NB4 (cell line): Measurements from ENCODE around the gene CLEC3B.
A peak's percentile ranks its signal among the peaks of the same experiment; 100 is the strongest.

Experiments used
- DNase-seq: peaks from one replicate; pipeline ENCODE4 v3.0.0; 2010; ENCODE audit warnings: low read depth
- H3K4me3 ChIP-seq: one replicate; pipeline ENCODE4 v1.5.1; 2011; ENCODE audit warnings: mild to moderate bottlenecking, low read depth, low read length, moderate library complexity
- MYC ChIP-seq: IDR thresholded peaks from 2 replicates; pipeline ENCODE4 v1.6.1; 2011; ENCODE audit warnings: low read depth, low read length
- POLR2A ChIP-seq: IDR thresholded peaks from 2 replicates; pipeline ENCODE4 v1.6.1; 2011; ENCODE audit warnings: mild to moderate bottlenecking; ENCODE audit not compliant: insufficient read length; ENCODE audit errors: extremely low read depth
- TF ChIP-seq, protein P1 (sequence below): IDR thresholded peaks from one replicate; pipeline ENCODE4 v1.5.1; 2012; ENCODE audit warnings: low read depth, low read length
- TF ChIP-seq, protein P2 (sequence below): IDR thresholded peaks from 2 replicates; pipeline ENCODE4 v1.6.1; 2011; ENCODE audit warnings: low read depth, low read length

Gene CLEC3B

DNA sequence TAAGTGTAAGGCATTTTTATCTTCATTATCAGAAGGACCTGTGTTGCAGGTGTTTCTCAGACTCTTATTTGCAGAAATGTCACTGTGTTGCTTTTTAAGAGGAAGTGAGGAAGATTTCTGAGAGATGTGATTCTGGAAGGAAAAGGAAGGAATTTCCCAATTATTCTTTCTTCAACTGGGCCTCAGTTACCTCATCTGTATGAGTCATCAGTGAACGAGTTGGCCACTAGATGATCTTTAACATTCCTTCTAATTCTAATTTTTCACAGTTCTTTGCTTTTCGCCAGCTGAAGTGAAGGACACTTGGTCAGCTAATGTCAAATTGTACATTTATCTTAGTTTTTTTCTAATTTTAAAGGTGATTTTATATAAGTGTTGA, 28.9 kb downstream of the CLEC3B start:
- TF ChIP-seq MYC (no peak), POLR2A (no peak)
- TF ChIP-seq, protein P1, sequence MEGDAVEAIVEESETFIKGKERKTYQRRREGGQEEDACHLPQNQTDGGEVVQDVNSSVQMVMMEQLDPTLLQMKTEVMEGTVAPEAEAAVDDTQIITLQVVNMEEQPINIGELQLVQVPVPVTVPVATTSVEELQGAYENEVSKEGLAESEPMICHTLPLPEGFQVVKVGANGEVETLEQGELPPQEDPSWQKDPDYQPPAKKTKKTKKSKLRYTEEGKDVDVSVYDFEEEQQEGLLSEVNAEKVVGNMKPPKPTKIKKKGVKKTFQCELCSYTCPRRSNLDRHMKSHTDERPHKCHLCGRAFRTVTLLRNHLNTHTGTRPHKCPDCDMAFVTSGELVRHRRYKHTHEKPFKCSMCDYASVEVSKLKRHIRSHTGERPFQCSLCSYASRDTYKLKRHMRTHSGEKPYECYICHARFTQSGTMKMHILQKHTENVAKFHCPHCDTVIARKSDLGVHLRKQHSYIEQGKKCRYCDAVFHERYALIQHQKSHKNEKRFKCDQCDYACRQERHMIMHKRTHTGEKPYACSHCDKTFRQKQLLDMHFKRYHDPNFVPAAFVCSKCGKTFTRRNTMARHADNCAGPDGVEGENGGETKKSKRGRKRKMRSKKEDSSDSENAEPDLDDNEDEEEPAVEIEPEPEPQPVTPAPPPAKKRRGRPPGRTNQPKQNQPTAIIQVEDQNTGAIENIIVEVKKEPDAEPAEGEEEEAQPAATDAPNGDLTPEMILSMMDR, result no peak
- TF ChIP-seq, protein P2, sequence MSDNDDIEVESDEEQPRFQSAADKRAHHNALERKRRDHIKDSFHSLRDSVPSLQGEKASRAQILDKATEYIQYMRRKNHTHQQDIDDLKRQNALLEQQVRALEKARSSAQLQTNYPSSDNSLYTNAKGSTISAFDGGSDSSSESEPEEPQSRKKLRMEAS, result no peak

DNA sequence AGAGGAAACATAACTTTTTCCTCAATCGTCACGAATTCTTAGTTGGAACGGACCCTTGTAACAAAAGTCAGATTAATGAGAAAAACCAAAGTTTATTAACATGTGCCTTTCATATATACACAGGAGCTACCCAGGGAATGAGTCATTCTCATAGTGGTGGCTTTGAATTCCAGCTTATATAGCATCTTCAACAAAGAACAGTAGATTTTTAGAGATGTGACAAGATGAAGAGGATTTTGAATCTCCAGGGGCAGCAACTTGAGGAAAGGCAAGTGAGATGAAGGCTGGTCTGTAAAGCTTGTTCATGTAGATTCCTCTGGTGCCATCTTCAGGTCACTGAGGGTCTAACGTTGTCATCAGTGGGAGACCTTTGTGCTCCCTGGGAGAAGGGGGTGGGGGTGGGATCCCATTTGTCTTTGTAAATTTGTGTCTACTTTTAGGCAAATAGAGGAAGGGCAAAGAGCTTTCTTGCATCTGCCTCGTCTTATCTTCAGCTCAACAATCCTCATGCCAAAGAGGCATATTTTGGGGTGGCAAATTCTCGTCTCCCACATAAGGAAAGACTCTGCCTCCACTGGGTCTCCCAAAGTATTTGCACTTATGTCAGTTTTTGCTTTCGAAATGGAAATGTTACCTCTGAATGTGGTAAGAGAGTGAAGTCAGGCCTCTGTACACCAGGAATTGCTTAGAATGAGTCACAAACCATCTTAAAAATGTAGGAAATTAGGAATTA, 29.5 kb downstream of the CLEC3B start:
- TF ChIP-seq, protein P1, result peak; percentile 35
- no peak for TF ChIP-seq MYC
- no peak overlapping the region for H3K4me3 ChIP-seq
- peak; percentile 80 for DNase-seq

More for the DNA sequence above, 28.9 kb downstream of the CLEC3B start:
- H3K4me3 ChIP-seq, result no peak overlapping the region
- peak; percentile 57 for DNase-seq

DNA sequence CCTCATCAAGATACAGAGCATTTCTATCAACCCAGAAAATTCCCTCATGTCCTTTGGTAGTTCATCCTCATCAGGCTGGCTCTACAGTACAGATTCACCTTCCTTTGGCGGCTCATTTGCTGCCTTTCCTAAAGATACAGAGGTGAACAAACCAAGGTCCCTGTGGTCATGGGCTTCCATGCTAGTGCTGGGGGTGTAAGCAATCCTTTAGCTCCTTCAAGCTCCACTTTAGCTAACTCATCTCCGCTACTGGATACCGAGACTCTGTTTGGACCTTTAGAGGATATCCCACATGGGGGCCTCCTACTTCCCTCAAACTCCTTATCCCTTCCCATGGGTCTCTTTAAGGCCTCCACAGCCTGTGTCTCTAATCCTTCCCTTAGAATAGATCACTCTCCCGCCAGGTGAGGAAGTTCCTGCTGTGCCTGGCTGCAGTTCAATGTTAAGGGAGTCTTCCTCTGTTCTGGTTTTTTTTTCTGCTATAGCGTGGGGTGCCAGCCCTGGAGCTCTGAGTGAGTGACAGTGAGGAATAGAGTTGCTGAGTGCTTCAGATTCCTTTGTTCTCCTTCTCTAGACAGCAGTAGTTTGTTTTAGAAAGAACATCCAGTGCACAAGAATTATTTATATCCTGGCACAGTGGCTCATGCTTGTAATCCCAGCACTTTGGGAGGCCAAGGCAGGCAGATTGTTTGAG, 30.7 kb downstream of the CLEC3B start:
- H3K4me3 ChIP-seq, result no peak overlapping the region
- no peak for DNase-seq
- TF ChIP-seq, protein P2, result no peak
- no peak for TF ChIP-seq POLR2A
- TF ChIP-seq MYC, result no peak
- TF ChIP-seq, protein P1, result no peak

DNA sequence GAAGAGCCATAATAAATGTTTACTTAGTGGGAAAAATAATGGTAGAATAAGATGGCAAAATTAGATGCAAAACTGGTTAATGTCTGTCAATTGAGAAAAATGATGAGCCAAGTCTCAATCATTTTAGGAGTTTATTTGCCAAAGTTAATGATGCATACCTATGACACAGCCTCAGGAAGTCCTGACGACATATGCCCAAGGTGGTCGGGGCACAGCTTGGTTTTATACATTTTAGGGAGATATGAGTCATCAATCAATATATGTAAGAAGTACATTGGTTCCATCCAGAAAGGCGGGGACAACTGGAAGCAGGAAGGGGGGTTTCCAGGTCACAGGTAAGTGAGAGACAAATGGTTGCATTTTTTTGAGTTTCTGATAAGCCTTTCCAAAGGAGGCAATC, 31.5 kb downstream of the CLEC3B start:
- DNase-seq, result no peak

DNA sequence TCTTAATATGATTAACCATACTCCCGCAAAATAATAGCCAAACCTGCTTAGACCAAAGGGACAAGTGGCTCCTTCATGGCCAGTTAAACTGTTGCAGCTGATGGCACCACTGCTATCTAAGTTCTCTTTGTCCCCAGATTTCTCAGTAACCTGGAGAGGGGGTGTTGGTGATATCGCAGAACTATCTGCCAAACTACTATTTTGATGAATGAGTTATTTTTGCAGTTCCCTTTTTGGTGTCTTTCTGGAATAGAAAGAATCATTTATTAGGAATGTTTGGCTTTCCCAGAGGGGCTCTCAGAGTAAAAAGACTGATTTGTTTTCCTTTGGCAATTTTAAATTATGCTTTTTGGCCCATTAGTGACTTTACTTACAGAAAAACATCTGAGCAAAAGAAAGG, 33.0 kb downstream of the CLEC3B start:
- TF ChIP-seq, protein P1, result no peak
- TF ChIP-seq, protein P2, result no peak
- TF ChIP-seq POLR2A (no peak), MYC (no peak)
- no peak for DNase-seq
- no peak overlapping the region for H3K4me3 ChIP-seq

More for the DNA sequence above, 31.5 kb downstream of the CLEC3B start:
- TF ChIP-seq, protein P1, result no peak
- TF ChIP-seq POLR2A, result no peak
- TF ChIP-seq, protein P2, result no peak
- TF ChIP-seq MYC, result no peak
- no peak overlapping the region for H3K4me3 ChIP-seq
